MM.1S (cell line): ENCODE data around the gene OLIG1.

ENCODE experiments used
- DNase-seq: peaks from one replicate; pipeline ENCODE4 v3.0.0-alpha.2; 2015
- H2AFZ ChIP-seq: fragments of 300-600 bp; sonication (generic); 2 replicates; pipeline ENCODE4 v1.6.0; 2016; ENCODE audit warnings: antibody characterized with exemption, low read length
- H3F3A ChIP-seq: fragments of 300-600 bp; sonication (generic); 2 replicates; pipeline ENCODE4 v1.6.1; 2016; ENCODE audit warnings: mild to moderate bottlenecking, antibody characterized with exemption, low read length, moderate library complexity, mixed read lengths; ENCODE audit not compliant: insufficient read depth
- H3K27ac ChIP-seq: fragments of 300-600 bp; sonication (generic); 2 replicates; pipeline ENCODE4 v1.5.1; 2016; ENCODE audit warnings: mild to moderate bottlenecking, low read length
- H3K27me3 ChIP-seq: fragments of 300-600 bp; sonication (generic); replicated peaks from 2 replicates; pipeline ENCODE4 v1.6.0; 2016; ENCODE audit warnings: low read length; ENCODE audit not compliant: insufficient read depth
- H3K36me3 ChIP-seq: fragments of 300-600 bp; sonication (generic); replicated peaks from 2 replicates; pipeline ENCODE4 v1.6.1; 2016; ENCODE audit warnings: mild to moderate bottlenecking, low read length, mixed read lengths; ENCODE audit not compliant: insufficient read depth
- H3K4me1 ChIP-seq: fragments of 300-600 bp; sonication (generic); 2 replicates; pipeline ENCODE4 v1.6.1; 2016; ENCODE audit warnings: low read length, mixed read lengths
- H3K4me2 ChIP-seq: fragments of 300-600 bp; sonication (generic); 2 replicates; pipeline ENCODE4 v1.6.0; 2016; ENCODE audit warnings: low read depth, low read length
- H3K4me3 ChIP-seq: fragments of 300-600 bp; sonication (generic); 2 replicates; pipeline ENCODE4 v1.5.1; 2016; ENCODE audit warnings: low read length, mixed read lengths
- H3K79me2 ChIP-seq: fragments of 300-600 bp; sonication (generic); 2 replicates; pipeline ENCODE4 v1.6.1; 2016; ENCODE audit warnings: mixed run types, low read length, mixed read lengths
- H3K9ac ChIP-seq: fragments of 300-600 bp; sonication (generic); 2 replicates; pipeline ENCODE4 v1.6.1; 2016; ENCODE audit warnings: low read length, mixed read lengths
- H3K9me2 ChIP-seq: fragments of 300-600 bp; sonication (generic); replicated peaks from 2 replicates; pipeline ENCODE4 v1.6.1; 2016; ENCODE audit warnings: mild to moderate bottlenecking, low read length, mixed read lengths; ENCODE audit not compliant: insufficient read depth
- H3K9me3 ChIP-seq: fragments of 300-600 bp; sonication (generic); replicated peaks from 2 replicates; pipeline ENCODE4 v1.6.1; 2016; ENCODE audit warnings: mild to moderate bottlenecking, low read length, mixed read lengths; ENCODE audit not compliant: insufficient read depth
- H4K20me1 ChIP-seq: fragments of 300-600 bp; sonication (generic); 2 replicates; pipeline ENCODE4 v1.6.1; 2016; ENCODE audit warnings: mild to moderate bottlenecking, low read length, moderate library complexity, mixed read lengths; ENCODE audit not compliant: insufficient read depth
- CTCF ChIP-seq: fragments of 300-600 bp; sonication (generic); IDR thresholded peaks from 2 replicates; pipeline ENCODE4 v1.5.1; 2016; ENCODE audit warnings: antibody characterized with exemption, low read length, mixed read lengths
- EZH2 ChIP-seq: fragments of 300-600 bp; sonication (generic); optimal IDR thresholded peaks from 2 replicates; pipeline ENCODE3; 2017; ENCODE audit warnings: low read depth, mild to moderate bottlenecking, antibody characterized with exemption, low read length, mixed read lengths
- EZH2phosphoT487 ChIP-seq: fragments of 300-600 bp; sonication (generic); IDR thresholded peaks from 2 replicates; pipeline ENCODE4 v1.6.1; 2018; ENCODE audit warnings: antibody characterized with exemption, low read length

The OLIG1 gene

DNA sequence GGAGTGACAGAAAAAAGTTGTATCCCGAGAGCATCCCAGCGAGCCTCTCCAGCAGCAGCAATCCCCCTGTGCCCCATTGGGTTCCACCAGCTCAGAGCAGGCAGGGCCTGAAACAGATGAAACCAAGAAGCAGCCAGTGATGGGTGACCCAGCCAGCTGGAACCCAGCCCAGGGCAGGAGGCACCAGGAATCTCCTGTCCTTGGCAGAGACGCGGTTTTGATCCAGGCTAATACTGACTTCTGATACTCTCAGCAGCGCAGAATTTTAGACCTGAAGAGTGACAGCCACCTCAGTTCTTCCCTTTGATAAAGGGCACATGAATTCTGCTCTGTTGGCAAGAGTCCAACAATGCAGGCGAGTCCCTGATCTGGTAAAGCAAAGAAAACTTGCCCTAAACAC, 11.4 kb upstream of the OLIG1 start:
- Histone ChIP-seq H3K9me2 (no peaks in the 10 kb centered on the region), H3K4me2 (peak overlapping the region; percentile 36; the same call in 1 of the 2 replicates), H3K79me2 (no peaks in the 10 kb centered on the region), H3K9me3 (no peaks in the 10 kb centered on the region), H3K4me1 (peaks cover 23% of the 10 kb centered on the region), H3F3A (peaks cover 17% of the 10 kb centered on the region), H3K9ac (no peak overlapping the region), H3K27me3 (no peaks in the 10 kb centered on the region), H3K4me3 (no peak overlapping the region), H2AFZ (peak overlapping the region; percentile 7; the same call in 1 of the 2 replicates), H3K27ac (peak overlapping the region; percentile 41; the same call in 1 of the 2 replicates), H4K20me1 (no peaks in the 10 kb centered on the region), H3K36me3 (no peaks in the 10 kb centered on the region)
- no peak for TF ChIP-seq EZH2phosphoT487
- no peak for TF ChIP-seq CTCF
- no peak for TF ChIP-seq EZH2
- DNase-seq, result no peak

DNA sequence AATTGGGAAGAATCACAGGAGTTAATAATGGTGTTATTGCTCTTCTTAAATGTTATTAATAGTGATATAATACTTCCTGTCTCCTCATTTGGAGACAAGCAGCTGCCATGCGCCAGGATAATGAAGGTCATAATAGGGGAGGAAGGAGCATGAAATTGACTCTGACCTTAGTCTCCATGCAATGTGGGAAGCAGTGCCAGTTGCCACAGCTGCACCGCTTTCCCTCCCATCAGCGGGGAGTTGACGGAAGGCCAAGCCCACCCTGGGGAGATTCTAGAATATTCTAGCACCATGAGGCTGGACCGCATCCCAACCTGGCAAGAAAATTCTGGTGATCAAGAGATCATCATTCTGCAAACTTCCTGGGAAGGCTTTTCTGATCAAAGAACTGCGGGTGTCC, 11.0 kb upstream of the OLIG1 start:
- no peak overlapping the region for H3K4me3 ChIP-seq
- DNase-seq, result no peak
- H3K79me2 ChIP-seq, result no peaks in the 10 kb centered on the region
- H3K4me1 ChIP-seq, result peaks cover 23% of the 10 kb centered on the region
- H3K36me3 ChIP-seq, result no peaks in the 10 kb centered on the region
- H2AFZ ChIP-seq, result peak overlapping the region; percentile 7; the same call in 1 of the 2 replicates
- H3K9ac ChIP-seq, result no peak overlapping the region
- H3K4me2 ChIP-seq, result peak overlapping the region; percentile 36
- H3K27ac ChIP-seq, result peak overlapping the region; percentile 41; the same call in 1 of the 2 replicates
- H3K27me3 ChIP-seq, result no peaks in the 10 kb centered on the region
- H4K20me1 ChIP-seq, result no peaks in the 10 kb centered on the region
- no peaks in the 10 kb centered on the region for H3K9me2 ChIP-seq
- no peaks in the 10 kb centered on the region for H3K9me3 ChIP-seq
- TF ChIP-seq CTCF (no peak), EZH2 (no peak), EZH2phosphoT487 (no peak)
- H3F3A ChIP-seq, result peaks cover 17% of the 10 kb centered on the region

DNA sequence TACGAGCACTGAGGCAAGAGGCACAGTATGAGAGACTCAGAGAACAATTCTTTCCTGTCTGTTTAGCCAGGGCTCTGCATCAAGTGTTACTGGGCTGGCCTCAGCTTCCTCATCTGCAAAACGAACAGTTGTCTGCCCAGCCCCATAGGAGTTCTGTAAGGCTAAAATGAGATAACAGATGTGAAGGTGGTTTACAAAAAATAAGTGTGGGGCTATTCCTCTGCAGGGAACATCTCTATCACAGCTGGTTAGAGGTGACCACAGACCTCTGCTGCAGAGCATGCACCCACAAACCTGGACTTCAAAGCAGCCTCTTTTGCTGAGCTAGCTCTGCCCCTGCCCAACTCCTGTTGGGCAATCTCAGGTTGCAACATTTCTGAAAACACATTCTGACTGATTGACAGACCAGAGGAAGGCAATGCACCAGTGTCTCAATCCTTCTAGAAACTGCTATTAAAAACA, 10.5 kb upstream of the OLIG1 start:
- peak; percentile 98 for DNase-seq
- no peaks in the 10 kb centered on the region for H3K27me3 ChIP-seq
- H3K9me3 ChIP-seq, result no peaks in the 10 kb centered on the region
- no peaks in the 10 kb centered on the region for H3K79me2 ChIP-seq
- no peak overlapping the region for H3K9ac ChIP-seq
- peak overlapping the region; percentile 7; the same call in 1 of the 2 replicates for H2AFZ ChIP-seq
- no peaks in the 10 kb centered on the region for H4K20me1 ChIP-seq
- H3K36me3 ChIP-seq, result no peaks in the 10 kb centered on the region
- H3K4me2 ChIP-seq, result peak overlapping the region; percentile 36
- no peak overlapping the region for H3K4me3 ChIP-seq
- H3K4me1 ChIP-seq, result peaks cover 23% of the 10 kb centered on the region
- peak overlapping the region; percentile 41; the same call in 1 of the 2 replicates for H3K27ac ChIP-seq
- TF ChIP-seq CTCF (no peak), EZH2 (no peak), EZH2phosphoT487 (no peak)
- no peaks in the 10 kb centered on the region for H3K9me2 ChIP-seq
- H3F3A ChIP-seq, result peaks cover 17% of the 10 kb centered on the region
